ENCODE results near the gene HOXD8.

- no peak for TF ChIP-seq EZH2 (IDR thresholded peaks at IDR 0.05; ENCODE audit: insufficient read depth, poor library complexity, severe bottlenecking)
- TF ChIP-seq EZH2phosphoT487 (IDR thresholded peaks at IDR 0.05; ENCODE audit: insufficient read depth, low read depth) = no peak
Observed at GRCh38 chr2:176136374-176137251, 7.1 kb downstream of the HOXD8 start.
